ENCODE measurements around the gene CEACAM18. TPM values are rescaled to one million over a fixed set of nuclear protein-coding genes. Genes with fewer than 3 reads are reported as not detected.
"Not testable (repeated sequence)": the region's sequence is repeated elsewhere in the genome, so short reads cannot be mapped to it uniquely, and the experiment has no call there.

Gene CEACAM18
- total and polyA plus RNA-seq, 7 experiments from 2014 or later, result not detected

DNA sequence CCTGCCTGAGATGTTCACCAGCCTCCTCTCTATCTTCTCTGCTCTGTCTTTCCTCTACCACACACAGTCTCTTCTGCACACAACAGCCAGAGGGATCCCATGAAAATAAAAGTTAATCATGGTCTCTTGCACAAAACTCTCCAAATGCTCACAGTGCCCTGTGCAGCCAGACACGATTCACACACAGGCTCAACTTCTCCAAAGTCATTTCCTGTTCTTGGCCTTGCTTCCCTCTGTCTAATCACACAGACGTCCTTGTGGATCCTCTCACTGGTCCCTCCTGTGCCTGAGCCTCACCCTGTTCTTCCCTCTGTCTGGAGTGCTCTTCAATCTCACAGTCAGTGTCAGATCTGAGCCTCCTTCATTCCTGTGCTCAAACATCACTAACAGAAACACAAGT is 15.4 kb downstream of the CEACAM18 start:
- Mint-ChIP-seq H3K36me3 (peaks cover 0 to 10% (median 0%) of the 10 kb centered on the region in 5 donors), H3K27ac (no peak overlapping the region), H3K4me1 (peaks cover 0 to 11% (median 0%) of the 10 kb centered on the region in 7 donors), H3K27me3 (peaks cover 9 to 34% (median 26%) of the 10 kb centered on the region in 5 donors), H3K4me3 (no peak overlapping the region), H3K9me3 (peaks cover 0 to 11% (median 0%) of the 10 kb centered on the region in 11 donors)
- Histone ChIP-seq H3K27ac (ENCODE audit: low read depth, low read length) (no peak overlapping the region), H3K27me3 (ENCODE audit: control insufficient read depth in 2 of 2, insufficient read depth in 2 of 2, low read length in 2 of 2) (no peaks in the 10 kb centered on the region), H3K4me1 (ENCODE audit: control insufficient read depth in 2 of 2, insufficient read depth in 2 of 2, low read length in 2 of 2) (no peaks in the 10 kb centered on the region), H3K4me3 (ENCODE audit: low read length) (no peak overlapping the region), H3K36me3 (ENCODE audit: control insufficient read depth in 2 of 3, insufficient read depth in 3 of 3, low read length in 3 of 3) (no peaks in the 10 kb centered on the region), H3K9me3 (ENCODE audit: control insufficient read depth in 2 of 3, low read length in 3 of 3) (no peaks in the 10 kb centered on the region)
- ChIA-PET CTCF (interaction anchor here (0.7 kb wide), 1 partner anchor 22 kb away, joined by 4 read pairs; no protein-coding TSS in a partner anchor), POLR2A (no interaction called here)
- no peak for ATAC-seq
- intact Hi-C loops (cut with micrococcal nuclease), result no loop called here
- no peak for DNase-seq

DNA sequence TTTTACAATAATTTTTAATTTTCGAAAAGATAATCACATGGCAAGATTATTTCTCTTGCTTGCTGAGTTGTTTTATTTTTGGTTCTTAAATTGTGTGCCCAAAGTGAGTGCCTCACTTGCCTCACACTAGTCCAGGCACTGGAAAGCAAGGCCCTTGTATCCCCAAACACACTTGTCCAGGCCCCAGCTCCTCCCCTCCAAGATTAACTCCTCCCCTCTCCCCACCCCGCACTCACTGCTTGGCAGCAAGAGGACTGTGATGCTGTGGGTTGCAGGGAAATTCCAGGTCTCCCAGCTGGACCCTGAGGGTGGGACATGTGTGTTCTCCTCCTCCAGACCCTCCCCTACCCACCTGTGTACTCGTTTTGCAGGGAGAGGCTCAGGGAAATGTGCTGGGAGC is 19.3 kb downstream of the CEACAM18 start:
- CTCF ChIA-PET, result no interaction called here

DNA sequence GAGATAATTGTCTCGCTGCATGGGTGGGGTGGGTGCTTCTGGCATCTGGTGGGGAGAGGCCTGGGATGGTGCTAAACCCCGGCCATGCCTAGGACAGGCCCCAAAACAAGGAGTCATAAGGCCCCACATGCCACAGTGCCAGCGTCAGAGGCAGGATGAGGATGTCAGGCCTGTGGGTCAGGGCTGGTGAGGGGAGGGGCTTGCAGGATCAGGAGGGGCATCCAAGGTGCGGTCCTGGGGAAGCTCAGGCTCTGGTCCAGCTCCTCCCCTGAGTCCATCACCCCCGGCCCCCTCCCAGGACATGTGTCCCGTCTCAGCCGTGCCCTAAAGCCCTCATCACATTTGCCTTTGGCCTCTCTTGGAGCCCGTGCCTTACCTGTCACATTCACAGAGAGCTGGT is 22.6 kb downstream of the CEACAM18 start:
- H3K4me1 Mint-ChIP-seq, result peaks cover 0 to 23% (median 6%) of the 10 kb centered on the region in 7 donors
- H3K4me3 ChIP-seq (ENCODE audit: low read length); H3K27me3 ChIP-seq (ENCODE audit: control insufficient read depth in 2 of 2, insufficient read depth in 2 of 2, low read length in 2 of 2); H3K4me1 ChIP-seq (ENCODE audit: control insufficient read depth in 2 of 2, insufficient read depth in 2 of 2, low read length in 2 of 2); H3K27ac ChIP-seq (ENCODE audit: low read depth, low read length); H3K27me3 Mint-ChIP-seq; H3K9me3 ChIP-seq (ENCODE audit: control insufficient read depth in 2 of 3, low read length in 3 of 3); DNase-seq; intact Hi-C loops (cut with micrococcal nuclease); H3K36me3 Mint-ChIP-seq; CTCF ChIA-PET; POLR2A ChIA-PET; ATAC-seq; H3K36me3 ChIP-seq (ENCODE audit: control insufficient read depth in 2 of 3, insufficient read depth in 3 of 3, low read length in 3 of 3): not testable (repeated sequence)
- H3K27ac Mint-ChIP-seq, result peak overlapping the region in 1 of 9 donors; percentile 70
- H3K9me3 Mint-ChIP-seq, result peaks cover 4 to 16% (median 8%) of the 10 kb centered on the region in 11 donors
- H3K4me3 Mint-ChIP-seq, result peak overlapping the region in 1 of 10 donors; percentile 64

More for the DNA sequence above, 19.3 kb downstream of the CEACAM18 start:
- H3K27ac ChIP-seq (ENCODE audit: low read depth, low read length), result no peak overlapping the region
- ATAC-seq, result no peak
- Mint-ChIP-seq H3K4me1 (peaks cover 4 to 20% (median 10%) of the 10 kb centered on the region in 7 donors), H3K4me3 (no peak overlapping the region), H3K27ac (no peak overlapping the region), H3K36me3 (peaks cover 0 to 10% (median 0%) of the 10 kb centered on the region in 5 donors), H3K9me3 (peaks cover 0 to 13% (median 0%) of the 10 kb centered on the region in 11 donors), H3K27me3 (peaks cover 9 to 30% (median 18%) of the 10 kb centered on the region in 5 donors)
- H3K4me3 ChIP-seq (ENCODE audit: low read length), result no peak overlapping the region
- no peaks in the 10 kb centered on the region for H3K9me3 ChIP-seq (ENCODE audit: control insufficient read depth in 2 of 3, low read length in 3 of 3)
- intact Hi-C loops (cut with micrococcal nuclease), result no loop called here
- POLR2A ChIA-PET, result no interaction called here
- H3K36me3 ChIP-seq (ENCODE audit: control insufficient read depth in 2 of 3, insufficient read depth in 3 of 3, low read length in 3 of 3), result no peaks in the 10 kb centered on the region
- no peak for DNase-seq
- peaks cover 0 to 7% of the 10 kb centered on the region in 2 donors for H3K4me1 ChIP-seq (ENCODE audit: control insufficient read depth in 2 of 2, insufficient read depth in 2 of 2, low read length in 2 of 2)
- H3K27me3 ChIP-seq (ENCODE audit: control insufficient read depth in 2 of 2, insufficient read depth in 2 of 2, low read length in 2 of 2), result no peaks in the 10 kb centered on the region

DNA sequence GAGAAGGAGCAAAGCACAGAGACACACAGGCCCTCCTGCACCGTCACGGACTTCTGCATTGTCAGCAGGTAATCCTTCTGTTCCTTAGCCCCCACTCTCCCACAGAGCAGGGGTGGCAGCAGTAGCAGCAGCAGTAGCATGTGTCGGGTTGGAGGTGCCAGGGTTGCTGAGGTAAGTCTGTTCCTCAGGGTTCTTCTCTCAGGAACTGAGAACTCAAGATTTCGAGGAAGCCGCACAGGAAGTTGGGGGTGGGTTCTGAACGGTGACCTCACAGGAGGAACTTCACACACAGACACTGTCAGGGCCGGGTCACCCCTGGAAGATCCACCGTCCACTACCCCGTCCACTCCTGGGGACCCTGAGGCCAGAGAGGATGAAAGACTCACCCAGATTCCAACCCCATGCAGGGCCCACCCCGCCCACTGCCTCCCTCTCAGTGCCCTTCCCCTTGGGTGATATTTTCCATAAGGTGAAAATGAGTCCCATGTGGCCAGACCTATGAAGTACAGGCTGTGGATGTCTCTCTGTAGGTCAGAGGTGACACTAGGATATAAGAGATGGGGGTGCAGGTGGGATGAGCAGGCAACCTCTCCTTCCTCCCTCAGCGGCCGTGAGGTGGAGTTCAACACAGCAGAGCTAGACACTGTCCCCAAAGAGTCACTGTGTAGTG is 23.4 kb downstream of the CEACAM18 start, which contains the start of gene SIGLEC12:
Gene SIGLEC12 (minus strand): TSS at position 207 of the 670 bp plus-strand sequence. CDS start 67 bp downstream, at position 140.
- ATAC-seq (peak; percentile 80), DNase-seq (peak in 1 of 9 donors; percentile 35)
- H3K36me3 Mint-ChIP-seq, result peaks cover 0 to 10% (median 6%) of the 10 kb centered on the region in 5 donors
- no peaks in the 10 kb centered on the region for H3K27me3 ChIP-seq (ENCODE audit: control insufficient read depth in 2 of 2, insufficient read depth in 2 of 2, low read length in 2 of 2)
- peaks cover 0 to 23% (median 6%) of the 10 kb centered on the region in 7 donors for H3K4me1 Mint-ChIP-seq
- H3K9me3 ChIP-seq (ENCODE audit: control insufficient read depth in 2 of 3, low read length in 3 of 3), result peaks cover 0 to 7% (median 0%) of the 10 kb centered on the region in 3 experiments
- H3K9me3 Mint-ChIP-seq, result peaks cover 4 to 16% (median 8%) of the 10 kb centered on the region in 11 donors
- H3K4me1 ChIP-seq (ENCODE audit: control insufficient read depth in 2 of 2, insufficient read depth in 2 of 2, low read length in 2 of 2), result peaks cover 0 to 7% of the 10 kb centered on the region in 2 donors
- H3K27ac ChIP-seq (ENCODE audit: low read depth, low read length), result no peak within 1 kb of the TSS
- intact Hi-C loops (cut with micrococcal nuclease), result no loop called here
- CTCF ChIA-PET, result no interaction called here
- peak within 1 kb of the TSS in 1 of 9 donors; percentile 70 for H3K27ac Mint-ChIP-seq
- POLR2A ChIA-PET, result no interaction called here
- no peaks in the 10 kb centered on the region for H3K36me3 ChIP-seq (ENCODE audit: control insufficient read depth in 2 of 3, insufficient read depth in 3 of 3, low read length in 3 of 3)
- peaks cover 0 to 6% (median 3%) of the 10 kb centered on the region in 5 donors for H3K27me3 Mint-ChIP-seq
- H3K4me3 Mint-ChIP-seq, result peak within 1 kb of the TSS in 2 of 10 donors; percentile 27 to 64
- no peak within 1 kb of the TSS for H3K4me3 ChIP-seq (ENCODE audit: low read length)

DNA sequence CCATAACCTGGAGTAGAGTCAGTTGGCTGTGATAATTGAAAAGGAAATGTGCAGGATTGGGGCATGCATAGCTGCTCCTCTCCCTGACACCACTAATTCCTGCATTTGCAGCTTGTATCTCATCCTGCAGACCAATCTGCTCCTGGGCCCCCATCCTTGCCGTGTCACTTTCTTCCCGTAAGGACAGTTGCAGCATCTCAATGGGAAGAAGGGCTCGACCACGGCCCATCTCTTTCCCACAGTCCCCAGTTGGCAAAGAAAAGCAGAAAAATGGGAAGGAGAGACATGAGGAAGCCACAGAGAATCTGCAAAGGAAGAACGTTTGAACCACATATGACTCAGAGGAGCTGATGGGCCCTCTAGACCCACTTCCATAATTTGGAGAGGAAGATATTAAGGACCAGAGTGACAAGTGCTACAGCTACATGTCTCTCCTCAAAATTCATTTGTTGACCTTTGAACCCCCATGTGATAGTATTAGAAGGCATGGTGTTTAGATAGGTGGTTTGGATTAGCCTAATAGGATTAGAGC is 25.0 kb downstream of the CEACAM18 start:
- no peak overlapping the region for H3K4me3 ChIP-seq (ENCODE audit: low read length)
- Mint-ChIP-seq H3K9me3 (peaks cover 4 to 16% (median 8%) of the 10 kb centered on the region in 11 donors), H3K27me3 (peaks cover 0 to 6% (median 3%) of the 10 kb centered on the region in 5 donors), H3K36me3 (peaks cover 0 to 10% (median 6%) of the 10 kb centered on the region in 5 donors), H3K4me1 (peaks cover 0 to 23% (median 6%) of the 10 kb centered on the region in 7 donors), H3K4me3 (no peak overlapping the region), H3K27ac (no peak overlapping the region)
- POLR2A ChIA-PET, result interaction anchor here (0.7 kb wide), 1 partner anchor 38 kb away, joined by 4 read pairs; no protein-coding TSS in a partner anchor
- no peak overlapping the region for H3K27ac ChIP-seq (ENCODE audit: low read depth, low read length)
- H3K9me3 ChIP-seq (ENCODE audit: control insufficient read depth in 2 of 3, low read length in 3 of 3), result peaks cover 0 to 7% (median 0%) of the 10 kb centered on the region in 3 experiments
- DNase-seq (no peak), ATAC-seq (peak; percentile 68)
- H3K4me1 ChIP-seq (ENCODE audit: control insufficient read depth in 2 of 2, insufficient read depth in 2 of 2, low read length in 2 of 2), result peaks cover 0 to 7% of the 10 kb centered on the region in 2 donors
- intact Hi-C loops (cut with micrococcal nuclease), result no loop called here
- CTCF ChIA-PET, result no interaction called here
- no peaks in the 10 kb centered on the region for H3K27me3 ChIP-seq (ENCODE audit: control insufficient read depth in 2 of 2, insufficient read depth in 2 of 2, low read length in 2 of 2)
- H3K36me3 ChIP-seq (ENCODE audit: control insufficient read depth in 2 of 3, insufficient read depth in 3 of 3, low read length in 3 of 3), result no peaks in the 10 kb centered on the region

DNA sequence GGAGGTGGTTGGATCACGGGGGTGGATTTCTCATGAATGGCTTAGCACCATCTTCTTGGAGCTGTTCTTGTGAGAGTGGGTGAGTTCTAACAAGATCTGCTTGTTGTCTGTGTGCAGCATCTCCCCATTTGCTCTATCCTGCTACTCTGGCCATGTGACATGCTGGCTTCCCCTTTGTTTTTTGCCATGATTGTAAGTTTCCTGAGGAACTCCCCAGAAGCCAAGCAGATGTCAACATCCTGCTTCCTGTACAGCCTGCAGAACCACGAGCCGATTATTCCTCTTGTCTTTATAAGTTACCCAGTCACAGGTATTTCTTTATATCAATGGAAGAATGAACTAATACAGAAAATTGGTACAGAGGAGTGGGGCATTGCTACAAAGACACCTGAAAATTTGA is 25.6 kb downstream of the CEACAM18 start:
- H3K4me3 Mint-ChIP-seq, result no peak overlapping the region
- peaks cover 0 to 7% (median 0%) of the 10 kb centered on the region in 3 experiments for H3K9me3 ChIP-seq (ENCODE audit: control insufficient read depth in 2 of 3, low read length in 3 of 3)
- no peak for ATAC-seq
- H3K27ac Mint-ChIP-seq, result no peak overlapping the region
- peaks cover 0 to 10% (median 6%) of the 10 kb centered on the region in 5 donors for H3K36me3 Mint-ChIP-seq
- intact Hi-C loops (cut with micrococcal nuclease), result no loop called here
- H3K27ac ChIP-seq (ENCODE audit: low read depth, low read length), result no peak overlapping the region
- H3K27me3 Mint-ChIP-seq, result peaks cover 0 to 7% (median 2%) of the 10 kb centered on the region in 5 donors
- no peaks in the 10 kb centered on the region for H3K36me3 ChIP-seq (ENCODE audit: control insufficient read depth in 2 of 3, insufficient read depth in 3 of 3, low read length in 3 of 3)
- H3K4me1 ChIP-seq (ENCODE audit: control insufficient read depth in 2 of 2, insufficient read depth in 2 of 2, low read length in 2 of 2), result peaks cover 0 to 7% of the 10 kb centered on the region in 2 donors
- peaks cover 0 to 23% (median 6%) of the 10 kb centered on the region in 7 donors for H3K4me1 Mint-ChIP-seq
- H3K27me3 ChIP-seq (ENCODE audit: control insufficient read depth in 2 of 2, insufficient read depth in 2 of 2, low read length in 2 of 2), result no peaks in the 10 kb centered on the region
- ChIA-PET POLR2A (no interaction called here), CTCF (no interaction called here)
- no peak overlapping the region for H3K4me3 ChIP-seq (ENCODE audit: low read length)
- peaks cover 4 to 16% (median 8%) of the 10 kb centered on the region in 11 donors for H3K9me3 Mint-ChIP-seq
- no peak for DNase-seq
